RKO (cell line): ENCODE measurements around the gene DIRAS1.
A peak's percentile ranks its signal among the peaks of the same experiment; 100 is the strongest.

Experiments used
- DNase-seq: peaks from one replicate; pipeline ENCODE4 v3.0.0-alpha.2; 2016; ENCODE audit warnings: low spot score

The DIRAS1 gene

GRCh38 chr19:2755448-2755705 lies 34.2 kb upstream of the DIRAS1 start:
- no peak for DNase-seq

- no peak for DNase-seq
These were observed 33.7 kb upstream of the DIRAS1 start for GRCh38 chr19:2754659-2755447.

- no peak for DNase-seq
These were observed 30.3 kb upstream of the DIRAS1 start for GRCh38 chr19:2751438-2751830.

- no peak for DNase-seq
These were observed 29.8 kb upstream of the DIRAS1 start for GRCh38 chr19:2750808-2751437.

GRCh38 chr19:2747349-2747748 lies 26.2 kb upstream of the DIRAS1 start:
- DNase-seq = no peak

GRCh38 chr19:2744113-2744512 lies 22.9 kb upstream of the DIRAS1 start:
- DNase-seq = no peak

GRCh38 chr19:2743099-2743498 lies 21.9 kb upstream of the DIRAS1 start:
- DNase-seq = no peak

- no peak for DNase-seq
These were observed 19.1 kb upstream of the DIRAS1 start for GRCh38 chr19:2740314-2740656.

- DNase-seq = peak; percentile 97
These were observed 18.6 kb upstream of the DIRAS1 start, which contains the start of gene SLC39A3 for GRCh38 chr19:2739602-2740313. Gene SLC39A3 (minus strand): TSS chr19:2740017. CDS start chr19:2737257, 2,760 bp downstream.

- DNase-seq = no peak
These were observed 15.5 kb upstream of the DIRAS1 start for GRCh38 chr19:2736550-2737190.

GRCh38 chr19:2735374-2735773 lies 14.2 kb upstream of the DIRAS1 start:
- no peak for DNase-seq

- DNase-seq = no peak
These were observed 13.6 kb upstream of the DIRAS1 start for GRCh38 chr19:2734589-2735288.

- DNase-seq = no peak
These were observed 12.9 kb upstream of the DIRAS1 start for GRCh38 chr19:2733930-2734588.

GRCh38 chr19:2732883-2733282 lies 11.7 kb upstream of the DIRAS1 start:
- DNase-seq = no peak

GRCh38 chr19:2732157-2732725 lies 11.1 kb upstream of the DIRAS1 start:
- DNase-seq = no peak

GRCh38 chr19:2731181-2731995 lies 10.2 kb upstream of the DIRAS1 start:
- no peak for DNase-seq

- DNase-seq = no peak
These were observed 9.0 kb upstream of the DIRAS1 start for GRCh38 chr19:2729943-2730818.

GRCh38 chr19:2728783-2729387 lies 7.7 kb upstream of the DIRAS1 start:
- DNase-seq = no peak

GRCh38 chr19:2727640-2727944 lies 6.4 kb upstream of the DIRAS1 start:
- no peak for DNase-seq
